Natural killer cell (primary cell): ENCODE results near the gene GPR146. TPM values are rescaled to one million over a fixed set of nuclear protein-coding genes. Genes with fewer than 3 reads are reported as not detected.

Source experiments
- ATAC-seq, 3 donors: fragments of 150-1000 bp in 2 of 3; fragments of 200-7000 bp in 1 of 3; cut with Tn5 transposase; 1 replicate in 1 of 3; 2 replicates in 2 of 3; pipeline ENCODE4 v1.10.0; 2021; ENCODE audit warnings: mild to moderate bottlenecking in 2 of 3, moderate library complexity in 2 of 3
- DNase-seq, 2 donors: peaks; one replicate each; pipeline versions ENCODE4 v3.0.0 to v3.0.0-alpha.2; 2013 to 2021; ENCODE audit warnings: mixed read lengths in 1 of 2
- H3K27ac ChIP-seq: one replicate; pipeline ENCODE4 v1.5.1; 2013; ENCODE audit warnings: mild to moderate bottlenecking, low read length
- H3K27me3 ChIP-seq: one replicate; pipeline ENCODE4 v1.6.1; 2013; ENCODE audit warnings: low read length; ENCODE audit not compliant: control insufficient read depth, insufficient read depth
- H3K36me3 ChIP-seq: one replicate; pipeline ENCODE4 v1.6.1; 2013; ENCODE audit warnings: low read length; ENCODE audit not compliant: control insufficient read depth, insufficient read depth
- H3K4me1 ChIP-seq: one replicate; pipeline ENCODE4 v1.6.1; 2013; ENCODE audit warnings: low read length; ENCODE audit not compliant: control insufficient read depth, insufficient read depth
- H3K4me3 ChIP-seq: one replicate; pipeline ENCODE4 v1.5.1; 2013; ENCODE audit warnings: low read length
- H3K9me3 ChIP-seq: one replicate; pipeline ENCODE4 v1.6.1; 2013; ENCODE audit warnings: low read length; ENCODE audit not compliant: control insufficient read depth, insufficient read depth
- H3K27ac Mint-ChIP-seq, 2 donors: one replicate each; pipeline ENCODE4 v1.8.0; 2022; ENCODE audit warnings: mild to moderate bottlenecking in 2 of 2, mixed read lengths in 2 of 2, moderate library complexity in 1 of 2
- H3K27me3 Mint-ChIP-seq, 2 donors: one replicate each; pipeline ENCODE4 v1.8.0; 2022; ENCODE audit warnings: low read depth in 2 of 2, mixed read lengths in 2 of 2
- H3K36me3 Mint-ChIP-seq: one replicate; pipeline ENCODE4 v1.8.0; 2022; ENCODE audit warnings: mixed read lengths
- H3K4me1 Mint-ChIP-seq, 2 donors: one replicate each; pipeline ENCODE4 v1.8.0; 2022; ENCODE audit warnings: mixed read lengths in 2 of 2
- H3K4me3 Mint-ChIP-seq: one replicate; pipeline ENCODE4 v1.8.0; 2022; ENCODE audit warnings: mild to moderate bottlenecking, moderate library complexity, mixed read lengths
- H3K9me3 Mint-ChIP-seq, 2 donors: one replicate each; pipeline ENCODE4 v1.8.0; 2022; ENCODE audit warnings: mixed read lengths in 2 of 2
- WGBS: methylation state at CpG from one replicate; pipeline ENCODE4 v1.1.7; 2013; ENCODE audit warnings: missing lambda C conversion rate; ENCODE audit not compliant: insufficient coverage; 5-methylcytosine and 5-hydroxymethylcytosine counted together
- intact Hi-C: fragments of 100-400 bp; cut with micrococcal nuclease; formaldehyde crosslinking; loops from one replicate; pipeline ENCODE4 v1.14.2; 2022
- total RNA-seq, 4 donors: library from RNA; stranded (reverse); fragments of 120-200 nt in 1 of 4; gene quantifications; one replicate each; pipeline versions ENCODE4 v1.2.3 to v1.2.4, GENCODE V29; 2013 to 2022
- TF ChIP-seq, protein P1 (sequence below): fragments of 200-600 bp; IDR thresholded peaks from one replicate; pipeline ENCODE4 v1.8.0; 2022; ENCODE audit warnings: antibody characterized with exemption

GPR146 gene
- total RNA-seq, 3 donors from 2014 or later (not counting 1 experiment from before 2014, with no cell fraction given), result 2.3 to 4.5 (median 2.5) TPM

- H3K27ac Mint-ChIP-seq, result no peak overlapping the region
- ATAC-seq (peak in 1 of 3 donors; percentile 6), DNase-seq (no peak)
- H3K27ac ChIP-seq, result no peak overlapping the region
- H3K4me1 Mint-ChIP-seq, result peaks cover 9 to 13% of the 10 kb centered on the region in 2 donors
- no peak overlapping the region for H3K4me3 ChIP-seq
- TF ChIP-seq, protein P1, sequence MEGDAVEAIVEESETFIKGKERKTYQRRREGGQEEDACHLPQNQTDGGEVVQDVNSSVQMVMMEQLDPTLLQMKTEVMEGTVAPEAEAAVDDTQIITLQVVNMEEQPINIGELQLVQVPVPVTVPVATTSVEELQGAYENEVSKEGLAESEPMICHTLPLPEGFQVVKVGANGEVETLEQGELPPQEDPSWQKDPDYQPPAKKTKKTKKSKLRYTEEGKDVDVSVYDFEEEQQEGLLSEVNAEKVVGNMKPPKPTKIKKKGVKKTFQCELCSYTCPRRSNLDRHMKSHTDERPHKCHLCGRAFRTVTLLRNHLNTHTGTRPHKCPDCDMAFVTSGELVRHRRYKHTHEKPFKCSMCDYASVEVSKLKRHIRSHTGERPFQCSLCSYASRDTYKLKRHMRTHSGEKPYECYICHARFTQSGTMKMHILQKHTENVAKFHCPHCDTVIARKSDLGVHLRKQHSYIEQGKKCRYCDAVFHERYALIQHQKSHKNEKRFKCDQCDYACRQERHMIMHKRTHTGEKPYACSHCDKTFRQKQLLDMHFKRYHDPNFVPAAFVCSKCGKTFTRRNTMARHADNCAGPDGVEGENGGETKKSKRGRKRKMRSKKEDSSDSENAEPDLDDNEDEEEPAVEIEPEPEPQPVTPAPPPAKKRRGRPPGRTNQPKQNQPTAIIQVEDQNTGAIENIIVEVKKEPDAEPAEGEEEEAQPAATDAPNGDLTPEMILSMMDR, result no peak
- H3K4me1 ChIP-seq, result peaks cover 16% of the 10 kb centered on the region
- WGBS, result 88% methylated on average over 27 of the region's 27 CpGs
- no peaks in the 10 kb centered on the region for H3K9me3 ChIP-seq
- no peaks in the 10 kb centered on the region for H3K36me3 ChIP-seq
- no peaks in the 10 kb centered on the region for H3K36me3 Mint-ChIP-seq
- H3K9me3 Mint-ChIP-seq, result no peaks in the 10 kb centered on the region
- H3K27me3 ChIP-seq, result no peaks in the 10 kb centered on the region
- H3K4me3 Mint-ChIP-seq, result no peak overlapping the region
- intact Hi-C loops, result no loop called here
- H3K27me3 Mint-ChIP-seq, result peaks cover 0 to 4% of the 10 kb centered on the region in 2 donors
Measured at GRCh38 chr7:1076184-1077072, 32.1 kb downstream of the GPR146 start.

GRCh38 chr7:1078519-1078918, 34.2 kb downstream of the GPR146 start:
- no peak overlapping the region for H3K4me3 Mint-ChIP-seq
- H3K27me3 ChIP-seq, result no peaks in the 10 kb centered on the region
- H3K27ac Mint-ChIP-seq, result no peak overlapping the region
- intact Hi-C loops, result no loop called here
- no peaks in the 10 kb centered on the region for H3K36me3 ChIP-seq
- H3K4me3 ChIP-seq, result no peak overlapping the region
- no peaks in the 10 kb centered on the region for H3K27me3 Mint-ChIP-seq
- no peaks in the 10 kb centered on the region for H3K9me3 ChIP-seq
- H3K27ac ChIP-seq, result no peak overlapping the region
- 95% methylated on average over 11 of the region's 11 CpGs for WGBS
- no peaks in the 10 kb centered on the region for H3K9me3 Mint-ChIP-seq
- ATAC-seq, result no peak
- DNase-seq, result no peak
- TF ChIP-seq, protein P1, result no peak
- H3K4me1 Mint-ChIP-seq, result peaks cover under 1 to 5% of the 10 kb centered on the region in 2 donors
- H3K4me1 ChIP-seq, result peaks cover 3% of the 10 kb centered on the region
- no peaks in the 10 kb centered on the region for H3K36me3 Mint-ChIP-seq

- Mint-ChIP-seq H3K36me3 (no peaks in the 10 kb centered on the region), H3K4me3 (no peak overlapping the region), H3K27ac (no peak overlapping the region), H3K9me3 (no peaks in the 10 kb centered on the region), H3K4me1 (peaks cover 0 to 4% of the 10 kb centered on the region in 2 donors), H3K27me3 (no peaks in the 10 kb centered on the region)
- Histone ChIP-seq H3K27me3 (no peaks in the 10 kb centered on the region), H3K9me3 (no peaks in the 10 kb centered on the region), H3K36me3 (no peaks in the 10 kb centered on the region), H3K27ac (no peak overlapping the region), H3K4me1 (peaks cover 3% of the 10 kb centered on the region), H3K4me3 (no peak overlapping the region)
- TF ChIP-seq, protein P1, result no peak
- ATAC-seq (no peak), DNase-seq (no peak)
- 81% methylated on average over 15 of the region's 15 CpGs for WGBS
- intact Hi-C loops, result no loop called here
Measured at GRCh38 chr7:1078985-1079384, 34.6 kb downstream of the GPR146 start.
